GM12878 (cell line): ENCODE measurements around the gene PLEKHA7.

Source experiments
- EZH2 ChIP-seq: IDR thresholded peaks from 2 replicates; pipeline ENCODE4 v1.6.1; 2012; ENCODE audit warnings: low read depth, mild to moderate bottlenecking, control low read depth, inconsistent platforms, low read length, borderline replicate concordance; ENCODE audit not compliant: control insufficient read depth
- FOXK2 ChIP-seq: fragments of 450-650 bp; IDR thresholded peaks from 2 replicates; pipeline ENCODE4 v1.6.1; 2017; ENCODE audit warnings: mild to moderate bottlenecking, moderate library complexity
- MXI1 ChIP-seq: fragments of 150-350 bp; IDR thresholded peaks from 2 replicates; pipeline ENCODE4 v1.6.1; 2011; ENCODE audit warnings: low read depth, mild to moderate bottlenecking, inconsistent platforms, low read length, improper control_type of control experiment
- NFXL1 ChIP-seq: fragments of 450-650 bp; IDR thresholded peaks from 2 replicates; pipeline ENCODE4 v1.6.1; 2017; ENCODE audit warnings: antibody characterized with exemption, mild to moderate bottlenecking, borderline replicate concordance
- PAX5 ChIP-seq: IDR thresholded peaks from 2 replicates; pipeline ENCODE4 v1.6.1; 2011; ENCODE audit warnings: low read depth, low read length, borderline replicate concordance
- POLR2A ChIP-seq: IDR thresholded peaks from 2 replicates; pipeline ENCODE4 v1.6.1; 2011; ENCODE audit warnings: low read depth, mild to moderate bottlenecking, low read length
- SP1 ChIP-seq: IDR thresholded peaks from one replicate; pipeline ENCODE4 v1.6.1; 2011; ENCODE audit warnings: low read depth, low read length
- STAT3 ChIP-seq: IDR thresholded peaks from 2 replicates; pipeline ENCODE4 v1.6.1; 2011; ENCODE audit warnings: low read depth, low read length, improper control_type of control experiment
- ZBTB11 ChIP-seq: fragments of 450-650 bp; formaldehyde crosslinking; IDR thresholded peaks from 2 replicates; pipeline ENCODE4 v1.5.0; 2022; ENCODE audit warnings: mild to moderate bottlenecking, missing genetic modification characterization
- TF ChIP-seq, protein P1 (sequence below): fragments of 450-650 bp; IDR thresholded peaks from 2 replicates; pipeline ENCODE4 v1.6.1; 2017; ENCODE audit warnings: borderline replicate concordance
- TF ChIP-seq, protein P2 (sequence below), 3 experiments: IDR thresholded peaks in 2 of 3; conservative IDR thresholded peaks in 1 of 3; 2 replicates each; pipeline ENCODE4 v1.5.1; 2011; ENCODE audit warnings: low read depth in 3 of 3, low read length in 3 of 3, mild to moderate bottlenecking in 3 of 3, control low read depth in 2 of 3, moderate library complexity in 2 of 3, inconsistent platforms in 1 of 3, mixed read lengths in 1 of 3; ENCODE audit not compliant: control insufficient read depth in 2 of 3, insufficient read depth in 1 of 3; ENCODE audit errors: extremely low read depth in 1 of 3

DNA sequence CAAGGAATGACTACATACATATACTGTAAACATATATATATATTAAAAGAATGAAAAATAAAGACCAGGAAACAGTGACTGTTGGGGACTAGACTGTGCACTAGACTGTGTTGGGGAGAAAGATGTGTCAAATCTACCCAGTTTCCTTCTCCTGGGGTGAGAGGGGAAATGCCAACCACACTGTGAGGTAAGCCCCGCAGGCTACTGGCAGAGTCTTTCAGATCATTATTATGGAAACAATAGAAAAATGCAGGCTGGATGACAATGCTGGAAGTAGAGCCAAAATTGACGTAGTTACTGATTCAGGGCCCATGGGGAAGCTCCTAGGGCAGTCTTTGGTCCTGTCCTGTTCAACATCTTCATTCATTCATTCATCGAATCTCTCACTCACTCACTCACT, 174.4 kb downstream of the PLEKHA7 start:
- TF ChIP-seq STAT3 = no peak
- TF ChIP-seq NFXL1 = no peak
- TF ChIP-seq, protein P1, sequence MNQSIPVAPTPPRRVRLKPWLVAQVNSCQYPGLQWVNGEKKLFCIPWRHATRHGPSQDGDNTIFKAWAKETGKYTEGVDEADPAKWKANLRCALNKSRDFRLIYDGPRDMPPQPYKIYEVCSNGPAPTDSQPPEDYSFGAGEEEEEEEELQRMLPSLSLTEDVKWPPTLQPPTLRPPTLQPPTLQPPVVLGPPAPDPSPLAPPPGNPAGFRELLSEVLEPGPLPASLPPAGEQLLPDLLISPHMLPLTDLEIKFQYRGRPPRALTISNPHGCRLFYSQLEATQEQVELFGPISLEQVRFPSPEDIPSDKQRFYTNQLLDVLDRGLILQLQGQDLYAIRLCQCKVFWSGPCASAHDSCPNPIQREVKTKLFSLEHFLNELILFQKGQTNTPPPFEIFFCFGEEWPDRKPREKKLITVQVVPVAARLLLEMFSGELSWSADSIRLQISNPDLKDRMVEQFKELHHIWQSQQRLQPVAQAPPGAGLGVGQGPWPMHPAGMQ = no peak
- no peak for TF ChIP-seq PAX5
- TF ChIP-seq ZBTB11 (CRISPR knock-in tag) = no peak
- no peak for TF ChIP-seq EZH2
- TF ChIP-seq, protein P2, sequence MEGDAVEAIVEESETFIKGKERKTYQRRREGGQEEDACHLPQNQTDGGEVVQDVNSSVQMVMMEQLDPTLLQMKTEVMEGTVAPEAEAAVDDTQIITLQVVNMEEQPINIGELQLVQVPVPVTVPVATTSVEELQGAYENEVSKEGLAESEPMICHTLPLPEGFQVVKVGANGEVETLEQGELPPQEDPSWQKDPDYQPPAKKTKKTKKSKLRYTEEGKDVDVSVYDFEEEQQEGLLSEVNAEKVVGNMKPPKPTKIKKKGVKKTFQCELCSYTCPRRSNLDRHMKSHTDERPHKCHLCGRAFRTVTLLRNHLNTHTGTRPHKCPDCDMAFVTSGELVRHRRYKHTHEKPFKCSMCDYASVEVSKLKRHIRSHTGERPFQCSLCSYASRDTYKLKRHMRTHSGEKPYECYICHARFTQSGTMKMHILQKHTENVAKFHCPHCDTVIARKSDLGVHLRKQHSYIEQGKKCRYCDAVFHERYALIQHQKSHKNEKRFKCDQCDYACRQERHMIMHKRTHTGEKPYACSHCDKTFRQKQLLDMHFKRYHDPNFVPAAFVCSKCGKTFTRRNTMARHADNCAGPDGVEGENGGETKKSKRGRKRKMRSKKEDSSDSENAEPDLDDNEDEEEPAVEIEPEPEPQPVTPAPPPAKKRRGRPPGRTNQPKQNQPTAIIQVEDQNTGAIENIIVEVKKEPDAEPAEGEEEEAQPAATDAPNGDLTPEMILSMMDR (IDR thresholded peaks at IDR 0.05 in 2 of 3, conservative IDR thresholded peaks at IDR 0.05 in 1 of 3; ENCODE audit: control insufficient read depth in 2 of 3, extremely low read depth in 1 of 3, insufficient read depth in 1 of 3, low read depth in 3 of 3, low read length in 3 of 3) = no peak
- no peak for TF ChIP-seq MXI1
- no peak for TF ChIP-seq SP1
- no peak for TF ChIP-seq POLR2A
- TF ChIP-seq FOXK2 = no peak
